Measurements from ENCODE around the gene UQCC3. TPM values are rescaled to one million over a fixed set of nuclear protein-coding genes. Genes with fewer than 3 reads are reported as not detected.

The UQCC3 gene
- total RNA-seq, 1 donor from 2014 or later, result 5.5 TPM

GRCh38 chr11:62645671-62645945 lies 25.9 kb upstream of the UQCC3 start:
- Mint-ChIP-seq H3K4me3 (ENCODE audit: unreplicated experiment) (peak overlapping the region; percentile 98), H3K9me3 (ENCODE audit: low read depth) (no peaks in the 10 kb centered on the region), H3K27ac (ENCODE audit: unreplicated experiment) (peak overlapping the region; percentile 95), H3K4me1 (ENCODE audit: low read depth) (peaks cover 16% of the 10 kb centered on the region), H3K36me3 (ENCODE audit: low read depth) (peaks cover 5% of the 10 kb centered on the region), H3K27me3 (ENCODE audit: low read depth) (no peaks in the 10 kb centered on the region)
- DNase-seq (ENCODE audit: low spot score), result no peak
- TF ChIP-seq CTCF (IDR thresholded peaks at IDR 0.05), result no peak

- H3K27ac Mint-ChIP-seq (ENCODE audit: unreplicated experiment), result peak within 1 kb of the TSS; percentile 95
- H3K36me3 Mint-ChIP-seq (ENCODE audit: low read depth), result peaks cover 5% of the 10 kb centered on the region
- H3K4me3 Mint-ChIP-seq (ENCODE audit: unreplicated experiment), result peak within 1 kb of the TSS; percentile 98
- peaks cover 16% of the 10 kb centered on the region for H3K4me1 Mint-ChIP-seq (ENCODE audit: low read depth)
- peak; percentile 29 for TF ChIP-seq CTCF (IDR thresholded peaks at IDR 0.05)
- no peaks in the 10 kb centered on the region for H3K27me3 Mint-ChIP-seq (ENCODE audit: low read depth)
- DNase-seq (ENCODE audit: low spot score), result peak; percentile 100
- H3K9me3 Mint-ChIP-seq (ENCODE audit: low read depth), result no peaks in the 10 kb centered on the region
These were observed 25.3 kb upstream of the UQCC3 start, which contains the start of gene GANAB for GRCh38 chr11:62645946-62646824. GANAB (minus strand) TSS chr11:62646613; CDS start chr11:62646599, 14 bp downstream.

DNA sequence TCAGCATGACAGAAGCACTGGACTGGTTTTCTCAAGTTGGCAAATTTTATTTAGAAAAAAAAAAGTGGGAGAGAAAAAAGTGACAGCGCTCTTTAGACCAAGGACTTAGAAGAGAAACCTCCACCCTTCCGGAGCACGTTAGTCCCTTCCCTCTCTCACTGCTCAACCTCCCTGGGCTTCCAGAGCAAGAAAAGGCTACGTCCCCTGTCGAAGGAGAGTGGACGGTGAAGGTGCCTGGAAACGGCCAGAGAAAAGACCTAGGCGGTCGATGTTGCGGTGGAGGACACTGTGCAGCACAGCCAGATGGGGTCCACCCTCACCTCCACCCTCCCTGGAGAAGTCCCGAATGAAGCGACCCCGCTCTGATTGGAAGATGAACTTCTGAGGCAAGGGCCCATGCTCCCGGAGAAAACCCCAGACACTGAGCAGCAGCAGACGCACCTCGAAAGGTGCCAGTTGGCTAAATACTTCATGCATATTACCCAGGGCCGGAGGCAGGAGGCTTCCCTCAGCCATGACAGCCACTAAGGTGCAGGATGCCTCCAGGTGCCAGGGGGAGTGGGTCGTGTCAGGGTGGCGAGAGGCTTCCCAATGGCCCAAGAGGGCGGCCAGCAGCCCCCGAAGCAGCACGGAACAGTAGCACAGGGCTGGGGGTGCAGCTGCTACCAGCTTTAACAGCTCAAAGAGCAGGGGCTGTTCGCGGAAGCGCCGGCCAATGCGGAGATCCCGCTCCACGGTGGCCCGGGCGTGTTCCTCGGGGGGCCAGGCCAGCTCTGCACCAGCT lies 24.5 kb upstream of the UQCC3 start:
- H3K36me3 Mint-ChIP-seq (ENCODE audit: low read depth), result peaks cover 5% of the 10 kb centered on the region
- no peak for TF ChIP-seq CTCF (IDR thresholded peaks at IDR 0.05)
- no peaks in the 10 kb centered on the region for H3K9me3 Mint-ChIP-seq (ENCODE audit: low read depth)
- peak overlapping the region; percentile 98 for H3K4me3 Mint-ChIP-seq (ENCODE audit: unreplicated experiment)
- peaks cover 20% of the 10 kb centered on the region for H3K4me1 Mint-ChIP-seq (ENCODE audit: low read depth)
- H3K27ac Mint-ChIP-seq (ENCODE audit: unreplicated experiment), result peak overlapping the region; percentile 95
- DNase-seq (ENCODE audit: low spot score), result no peak
- no peaks in the 10 kb centered on the region for H3K27me3 Mint-ChIP-seq (ENCODE audit: low read depth)

DNA sequence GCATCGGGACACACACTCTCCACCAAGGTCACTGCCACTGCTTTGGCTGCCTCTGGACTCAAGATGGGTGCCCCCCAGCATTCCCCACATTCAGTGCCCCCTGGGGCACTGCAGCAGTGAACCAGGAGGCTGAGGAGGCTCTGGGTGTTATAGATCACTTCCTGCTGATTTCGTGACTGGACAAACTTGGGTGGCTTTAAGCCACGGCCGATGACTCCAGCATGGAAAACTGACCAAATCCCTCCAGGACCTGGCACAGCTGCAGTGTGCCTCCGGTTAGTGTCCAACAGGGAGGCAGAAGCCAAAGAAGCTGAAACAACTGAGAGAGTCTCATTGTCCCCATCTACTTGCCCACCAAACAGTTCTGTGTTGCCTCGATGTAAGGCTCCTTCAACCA lies 23.9 kb upstream of the UQCC3 start:
- DNase-seq (ENCODE audit: low spot score), result no peak
- peaks cover 25% of the 10 kb centered on the region for H3K4me1 Mint-ChIP-seq (ENCODE audit: low read depth)
- no peaks in the 10 kb centered on the region for H3K9me3 Mint-ChIP-seq (ENCODE audit: low read depth)
- peak overlapping the region; percentile 63 for H3K27ac Mint-ChIP-seq (ENCODE audit: unreplicated experiment)
- no peak for TF ChIP-seq CTCF (IDR thresholded peaks at IDR 0.05)
- H3K4me3 Mint-ChIP-seq (ENCODE audit: unreplicated experiment), result no peak overlapping the region
- no peaks in the 10 kb centered on the region for H3K27me3 Mint-ChIP-seq (ENCODE audit: low read depth)
- H3K36me3 Mint-ChIP-seq (ENCODE audit: low read depth), result peaks cover 5% of the 10 kb centered on the region

GRCh38 chr11:62648185-62648966 lies 23.1 kb upstream of the UQCC3 start:
- no peak overlapping the region for H3K4me3 Mint-ChIP-seq (ENCODE audit: unreplicated experiment)
- no peaks in the 10 kb centered on the region for H3K27me3 Mint-ChIP-seq (ENCODE audit: low read depth)
- H3K27ac Mint-ChIP-seq (ENCODE audit: unreplicated experiment), result peak overlapping the region; percentile 2
- no peak for TF ChIP-seq CTCF (IDR thresholded peaks at IDR 0.05)
- no peaks in the 10 kb centered on the region for H3K9me3 Mint-ChIP-seq (ENCODE audit: low read depth)
- H3K4me1 Mint-ChIP-seq (ENCODE audit: low read depth), result peaks cover 28% of the 10 kb centered on the region
- peaks cover 5% of the 10 kb centered on the region for H3K36me3 Mint-ChIP-seq (ENCODE audit: low read depth)
- DNase-seq (ENCODE audit: low spot score), result no peak
